ENCODE data around the gene GAREM2.

Gene GAREM2

GRCh38 chr2:26168785-26169184 lies 4.1 kb upstream of the GAREM2 start:
- no peak overlapping the region for H3K4me3 ChIP-seq (ENCODE audit: control insufficient read depth, low read depth, low read length)
- no peak for DNase-seq (ENCODE audit: low read depth)
- no peak for TF ChIP-seq CTCF (IDR thresholded peaks at IDR 0.05; ENCODE audit: control insufficient read depth, insufficient read depth, low read depth, low read length, missing control alignments)

- no peak for TF ChIP-seq CTCF (IDR thresholded peaks at IDR 0.05; ENCODE audit: control insufficient read depth, insufficient read depth, low read depth, low read length, missing control alignments)
- DNase-seq (ENCODE audit: low read depth): no peak
- H3K4me3 ChIP-seq (ENCODE audit: control insufficient read depth, low read depth, low read length): no peak overlapping the region
These were observed 3.7 kb upstream of the GAREM2 start for GRCh38 chr2:26169226-26169625.

GRCh38 chr2:26169681-26170414 lies 3.0 kb upstream of the GAREM2 start:
- TF ChIP-seq CTCF (IDR thresholded peaks at IDR 0.05; ENCODE audit: control insufficient read depth, insufficient read depth, low read depth, low read length, missing control alignments): no peak
- no peak for DNase-seq (ENCODE audit: low read depth)
- no peak overlapping the region for H3K4me3 ChIP-seq (ENCODE audit: control insufficient read depth, low read depth, low read length)

DNA sequence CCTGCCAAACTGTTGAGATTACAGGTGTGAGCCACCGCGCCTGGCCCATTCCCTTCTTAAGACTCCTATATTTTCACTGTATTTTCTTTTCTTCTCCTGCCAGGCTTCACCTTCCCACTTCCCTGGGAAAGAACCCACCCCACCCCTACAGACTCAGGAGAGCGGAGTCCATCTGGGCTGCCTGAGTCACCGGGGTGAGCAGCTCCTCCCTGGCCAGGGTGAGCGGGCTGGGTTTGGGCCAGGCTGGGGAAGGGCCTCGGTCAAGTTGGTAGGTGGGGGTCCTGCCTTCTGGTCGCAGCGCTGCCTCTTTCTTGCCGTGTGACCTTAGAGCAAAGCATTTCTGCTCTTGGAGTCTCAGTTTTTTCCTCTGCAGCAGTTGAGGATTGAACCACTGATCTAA lies 2.1 kb upstream of the GAREM2 start:
- DNase-seq (ENCODE audit: low read depth): no peak
- no peak overlapping the region for H3K4me3 ChIP-seq (ENCODE audit: control insufficient read depth, low read depth, low read length)
- TF ChIP-seq CTCF (IDR thresholded peaks at IDR 0.05; ENCODE audit: control insufficient read depth, insufficient read depth, low read depth, low read length, missing control alignments): no peak

DNA sequence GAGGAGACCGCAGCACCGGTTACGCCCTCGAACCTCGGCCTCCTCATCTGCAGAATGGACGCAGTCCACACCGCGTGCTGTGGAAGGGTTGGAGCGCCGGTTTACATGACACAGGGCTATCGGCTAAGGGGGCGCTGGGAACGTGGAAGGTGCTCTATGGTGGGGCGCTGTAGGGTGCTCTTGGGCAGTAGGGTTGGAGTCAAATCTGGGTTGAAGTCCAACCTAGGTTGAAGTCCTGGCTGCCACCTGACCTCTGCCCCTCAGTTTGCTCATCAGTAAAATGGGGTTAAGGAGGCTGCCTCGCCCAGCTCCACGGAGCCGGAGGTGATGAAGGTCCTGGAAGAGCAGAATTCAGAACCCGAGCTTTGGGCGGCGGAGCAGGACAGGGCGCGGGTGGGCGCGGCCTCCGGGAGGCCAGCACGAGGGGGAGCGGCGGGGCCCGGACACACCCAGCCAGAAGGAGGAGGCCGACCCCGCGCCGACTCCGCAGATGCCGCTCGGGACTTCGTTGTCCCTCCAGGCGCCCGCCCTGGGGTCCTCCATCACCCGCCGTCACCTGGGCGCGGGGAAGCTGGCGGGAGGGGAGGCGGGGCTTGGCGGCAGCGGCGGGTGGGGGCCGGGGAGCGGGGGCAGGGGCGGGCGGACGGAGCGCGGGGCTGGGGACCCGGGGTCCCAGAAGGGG lies 558 bp upstream of the GAREM2 start:
- no peak overlapping the region for H3K4me3 ChIP-seq (ENCODE audit: control insufficient read depth, low read depth, low read length)
- TF ChIP-seq CTCF (IDR thresholded peaks at IDR 0.05; ENCODE audit: control insufficient read depth, insufficient read depth, low read depth, low read length, missing control alignments): no peak
- DNase-seq (ENCODE audit: low read depth): no peak

- H3K4me3 ChIP-seq (ENCODE audit: control insufficient read depth, low read depth, low read length): no peak overlapping the region
- DNase-seq (ENCODE audit: low read depth): no peak
- no peak for TF ChIP-seq CTCF (IDR thresholded peaks at IDR 0.05; ENCODE audit: control insufficient read depth, insufficient read depth, low read depth, low read length, missing control alignments)
These were observed 1.0 kb downstream of the GAREM2 start for GRCh38 chr2:26173776-26174482.

Data from AG09309 (cell line).